Measurements from ENCODE around the gene CAPRIN2. TPM values are rescaled to one million over a fixed set of nuclear protein-coding genes. Genes with fewer than 3 reads are reported as not detected.

Gene CAPRIN2
- polyA plus RNA-seq, 1 donor: 24.7 TPM

GRCh38 chr12:30763053-30763452, 8.3 kb upstream of the CAPRIN2 start:
- no CpG with 5 or more reads among the region's 3 CpGs for WGBS (ENCODE audit: insufficient coverage, low lambda C conversion rate)
- Histone ChIP-seq H3K9me3 (ENCODE audit: control insufficient read depth, low read depth, low read length) (no peaks in the 10 kb centered on the region), H3K27me3 (ENCODE audit: control insufficient read depth, insufficient read depth, low read length) (no peaks in the 10 kb centered on the region), H3K36me3 (ENCODE audit: control insufficient read depth, insufficient read depth, low read length) (no peaks in the 10 kb centered on the region), H3K4me1 (ENCODE audit: control insufficient read depth, insufficient read depth, low read length) (no peaks in the 10 kb centered on the region), H3K4me3 (ENCODE audit: low read length) (no peak overlapping the region), H3K27ac (ENCODE audit: low read length) (no peak overlapping the region)
- no peak for DNase-seq

GRCh38 chr12:30761730-30762129, 7.0 kb upstream of the CAPRIN2 start:
- no peaks in the 10 kb centered on the region for H3K9me3 ChIP-seq (ENCODE audit: control insufficient read depth, low read depth, low read length)
- H3K27me3 ChIP-seq (ENCODE audit: control insufficient read depth, insufficient read depth, low read length): no peaks in the 10 kb centered on the region
- no peaks in the 10 kb centered on the region for H3K4me1 ChIP-seq (ENCODE audit: control insufficient read depth, insufficient read depth, low read length)
- H3K4me3 ChIP-seq (ENCODE audit: low read length): no peak overlapping the region
- WGBS (ENCODE audit: insufficient coverage, low lambda C conversion rate): 100% methylated on average over 1 of the region's 2 CpGs
- no peaks in the 10 kb centered on the region for H3K36me3 ChIP-seq (ENCODE audit: control insufficient read depth, insufficient read depth, low read length)
- DNase-seq: no peak
- H3K27ac ChIP-seq (ENCODE audit: low read length): no peak overlapping the region

- H3K27me3 ChIP-seq (ENCODE audit: control insufficient read depth, insufficient read depth, low read length): no peaks in the 10 kb centered on the region
- peaks cover 6% of the 10 kb centered on the region for H3K4me1 ChIP-seq (ENCODE audit: control insufficient read depth, insufficient read depth, low read length)
- WGBS (ENCODE audit: insufficient coverage, low lambda C conversion rate): 93% methylated on average over 2 of the region's 4 CpGs
- no peak overlapping the region for H3K4me3 ChIP-seq (ENCODE audit: low read length)
- no peak for DNase-seq
- H3K9me3 ChIP-seq (ENCODE audit: control insufficient read depth, low read depth, low read length): no peaks in the 10 kb centered on the region
- no peak overlapping the region for H3K27ac ChIP-seq (ENCODE audit: low read length)
- no peaks in the 10 kb centered on the region for H3K36me3 ChIP-seq (ENCODE audit: control insufficient read depth, insufficient read depth, low read length)
Measured at GRCh38 chr12:30757316-30757715, 2.6 kb upstream of the CAPRIN2 start.

GRCh38 chr12:30756074-30756473, 1.3 kb upstream of the CAPRIN2 start:
- WGBS (ENCODE audit: insufficient coverage, low lambda C conversion rate): no CpG with 5 or more reads among the region's 10 CpGs
- no peak for DNase-seq
- Histone ChIP-seq H3K36me3 (ENCODE audit: control insufficient read depth, insufficient read depth, low read length) (no peaks in the 10 kb centered on the region), H3K9me3 (ENCODE audit: control insufficient read depth, low read depth, low read length) (no peaks in the 10 kb centered on the region), H3K4me1 (ENCODE audit: control insufficient read depth, insufficient read depth, low read length) (peaks cover 6% of the 10 kb centered on the region), H3K4me3 (ENCODE audit: low read length) (no peak overlapping the region), H3K27me3 (ENCODE audit: control insufficient read depth, insufficient read depth, low read length) (no peaks in the 10 kb centered on the region), H3K27ac (ENCODE audit: low read length) (no peak overlapping the region)

GRCh38 chr12:30755395-30755762, 628 bp upstream of the CAPRIN2 start:
- DNase-seq: no peak
- peak overlapping the region; percentile 92 for H3K4me3 ChIP-seq (ENCODE audit: low read length)
- H3K36me3 ChIP-seq (ENCODE audit: control insufficient read depth, insufficient read depth, low read length): no peaks in the 10 kb centered on the region
- peak overlapping the region; percentile 91 for H3K27ac ChIP-seq (ENCODE audit: low read length)
- H3K27me3 ChIP-seq (ENCODE audit: control insufficient read depth, insufficient read depth, low read length): no peaks in the 10 kb centered on the region
- H3K9me3 ChIP-seq (ENCODE audit: control insufficient read depth, low read depth, low read length): no peaks in the 10 kb centered on the region
- WGBS (ENCODE audit: insufficient coverage, low lambda C conversion rate): 5% methylated on average over 2 of the region's 7 CpGs
- peaks cover 6% of the 10 kb centered on the region for H3K4me1 ChIP-seq (ENCODE audit: control insufficient read depth, insufficient read depth, low read length)

- WGBS (ENCODE audit: insufficient coverage, low lambda C conversion rate): no CpG with 5 or more reads among the region's 40 CpGs
- H3K9me3 ChIP-seq (ENCODE audit: control insufficient read depth, low read depth, low read length): no peaks in the 10 kb centered on the region
- peak overlapping the region; percentile 85 for H3K4me3 ChIP-seq (ENCODE audit: low read length)
- H3K27me3 ChIP-seq (ENCODE audit: control insufficient read depth, insufficient read depth, low read length): no peaks in the 10 kb centered on the region
- H3K27ac ChIP-seq (ENCODE audit: low read length): peak overlapping the region; percentile 64
- H3K36me3 ChIP-seq (ENCODE audit: control insufficient read depth, insufficient read depth, low read length): no peaks in the 10 kb centered on the region
- peak in 1 of 2 donors; percentile 24 for DNase-seq
- H3K4me1 ChIP-seq (ENCODE audit: control insufficient read depth, insufficient read depth, low read length): peaks cover 6% of the 10 kb centered on the region
Measured at GRCh38 chr12:30754383-30754749, 385 bp downstream of the CAPRIN2 start.

- 0% methylated on average over 1 of the region's 18 CpGs for WGBS (ENCODE audit: insufficient coverage, low lambda C conversion rate)
- peak in 1 of 2 donors; percentile 6 for DNase-seq
Measured at GRCh38 chr12:30753751-30754382, 884 bp downstream of the CAPRIN2 start.

GRCh38 chr12:30753233-30753632, 1.5 kb downstream of the CAPRIN2 start:
- WGBS (ENCODE audit: insufficient coverage, low lambda C conversion rate): no CpG with 5 or more reads among the region's 3 CpGs
- Histone ChIP-seq H3K9me3 (ENCODE audit: control insufficient read depth, low read depth, low read length) (no peaks in the 10 kb centered on the region), H3K36me3 (ENCODE audit: control insufficient read depth, insufficient read depth, low read length) (no peaks in the 10 kb centered on the region), H3K27me3 (ENCODE audit: control insufficient read depth, insufficient read depth, low read length) (no peaks in the 10 kb centered on the region), H3K4me1 (ENCODE audit: control insufficient read depth, insufficient read depth, low read length) (peaks cover 6% of the 10 kb centered on the region), H3K27ac (ENCODE audit: low read length) (no peak overlapping the region), H3K4me3 (ENCODE audit: low read length) (no peak overlapping the region)
- DNase-seq: no peak

More at GRCh38 chr12:30753751-30754382, 884 bp downstream of the CAPRIN2 start:
- no peaks in the 10 kb centered on the region for H3K27me3 ChIP-seq (ENCODE audit: control insufficient read depth, insufficient read depth, low read length)
- peak overlapping the region; percentile 85 for H3K4me3 ChIP-seq (ENCODE audit: low read length)
- H3K4me1 ChIP-seq (ENCODE audit: control insufficient read depth, insufficient read depth, low read length): peaks cover 6% of the 10 kb centered on the region
- H3K9me3 ChIP-seq (ENCODE audit: control insufficient read depth, low read depth, low read length): no peaks in the 10 kb centered on the region
- H3K36me3 ChIP-seq (ENCODE audit: control insufficient read depth, insufficient read depth, low read length): no peaks in the 10 kb centered on the region
- H3K27ac ChIP-seq (ENCODE audit: low read length): peak overlapping the region; percentile 64

GRCh38 chr12:30752255-30752654, 2.5 kb downstream of the CAPRIN2 start:
- no peak for DNase-seq
- no peak overlapping the region for H3K27ac ChIP-seq (ENCODE audit: low read length)
- H3K36me3 ChIP-seq (ENCODE audit: control insufficient read depth, insufficient read depth, low read length): no peaks in the 10 kb centered on the region
- H3K9me3 ChIP-seq (ENCODE audit: control insufficient read depth, low read depth, low read length): no peaks in the 10 kb centered on the region
- H3K4me3 ChIP-seq (ENCODE audit: low read length): no peak overlapping the region
- H3K27me3 ChIP-seq (ENCODE audit: control insufficient read depth, insufficient read depth, low read length): no peaks in the 10 kb centered on the region
- H3K4me1 ChIP-seq (ENCODE audit: control insufficient read depth, insufficient read depth, low read length): peaks cover 6% of the 10 kb centered on the region
- 100% methylated on average over 1 of the region's 3 CpGs for WGBS (ENCODE audit: insufficient coverage, low lambda C conversion rate)

GRCh38 chr12:30748147-30748546, 6.6 kb downstream of the CAPRIN2 start:
- WGBS (ENCODE audit: insufficient coverage, low lambda C conversion rate): no CpG with 5 or more reads among the region's 2 CpGs
- Histone ChIP-seq H3K4me3 (ENCODE audit: low read length) (no peak overlapping the region), H3K36me3 (ENCODE audit: control insufficient read depth, insufficient read depth, low read length) (peaks cover 5% of the 10 kb centered on the region), H3K9me3 (ENCODE audit: control insufficient read depth, low read depth, low read length) (no peaks in the 10 kb centered on the region), H3K27me3 (ENCODE audit: control insufficient read depth, insufficient read depth, low read length) (no peaks in the 10 kb centered on the region), H3K4me1 (ENCODE audit: control insufficient read depth, insufficient read depth, low read length) (no peaks in the 10 kb centered on the region), H3K27ac (ENCODE audit: low read length) (no peak overlapping the region)
- DNase-seq: no peak

GRCh38 chr12:30746190-30746589, 8.6 kb downstream of the CAPRIN2 start:
- no peaks in the 10 kb centered on the region for H3K9me3 ChIP-seq (ENCODE audit: control insufficient read depth, low read depth, low read length)
- DNase-seq: no peak
- no peak overlapping the region for H3K27ac ChIP-seq (ENCODE audit: low read length)
- H3K36me3 ChIP-seq (ENCODE audit: control insufficient read depth, insufficient read depth, low read length): peaks cover 5% of the 10 kb centered on the region
- no peak overlapping the region for H3K4me3 ChIP-seq (ENCODE audit: low read length)
- H3K4me1 ChIP-seq (ENCODE audit: control insufficient read depth, insufficient read depth, low read length): no peaks in the 10 kb centered on the region
- WGBS (ENCODE audit: insufficient coverage, low lambda C conversion rate): 100% methylated on average over 2 of the region's 4 CpGs
- no peaks in the 10 kb centered on the region for H3K27me3 ChIP-seq (ENCODE audit: control insufficient read depth, insufficient read depth, low read length)
